OCI-LY1 (cell line): ENCODE data around the gene DENND1A.

Experiments used
- H2AFZ ChIP-seq: fragments of 200-600 bp; sonication (generic), shearing (Covaris generic); 2 replicates; pipeline ENCODE4 v1.6.0; 2014; ENCODE audit warnings: antibody characterized with exemption, mild to moderate bottlenecking, low read length
- H3F3A ChIP-seq: fragments of 200-600 bp; sonication (generic), shearing (Covaris generic); 2 replicates; pipeline ENCODE4 v1.6.0; 2014; ENCODE audit warnings: mild to moderate bottlenecking, antibody characterized with exemption, low read length, moderate library complexity; ENCODE audit not compliant: insufficient read depth
- H3K27ac ChIP-seq: fragments of 200-600 bp; sonication (generic); 2 replicates; pipeline ENCODE4 v1.5.1; 2014; ENCODE audit warnings: low read length, mixed run types, mild to moderate bottlenecking, low read depth; ENCODE audit not compliant: poor library complexity, severe bottlenecking
- H3K27me3 ChIP-seq: fragments of 200-600 bp; sonication (generic); 2 replicates; pipeline ENCODE4 v1.6.0; 2014; ENCODE audit warnings: antibody characterized with exemption, mild to moderate bottlenecking, low read length, moderate library complexity; ENCODE audit not compliant: insufficient read depth
- H3K36me3 ChIP-seq: fragments of 200-600 bp; sonication (generic); 2 replicates; pipeline ENCODE4 v1.6.1; 2014; ENCODE audit warnings: mild to moderate bottlenecking, antibody characterized with exemption, low read length, moderate library complexity, mixed read lengths; ENCODE audit not compliant: insufficient read depth
- H3K4me1 ChIP-seq: fragments of 200-600 bp; sonication (generic); 2 replicates; pipeline ENCODE4 v1.5.1; 2014; ENCODE audit warnings: mild to moderate bottlenecking, low read length, moderate library complexity; ENCODE audit not compliant: insufficient read depth, severe bottlenecking
- H3K4me2 ChIP-seq: fragments of 200-600 bp; sonication (generic), shearing (Covaris generic); 2 replicates; pipeline ENCODE4 v1.6.1; 2014; ENCODE audit warnings: low read length
- H3K4me3 ChIP-seq: fragments of 200-600 bp; sonication (generic); 2 replicates; pipeline ENCODE4 v1.5.1; 2014; ENCODE audit warnings: low read length, low read depth, mild to moderate bottlenecking, mixed read lengths; ENCODE audit not compliant: poor library complexity, severe bottlenecking
- H3K79me2 ChIP-seq: fragments of 200-600 bp; shearing (Covaris generic); 2 replicates; pipeline ENCODE4 v1.6.1; 2016; ENCODE audit warnings: mixed run types, low read length, mixed read lengths; ENCODE audit not compliant: insufficient read depth
- H3K9ac ChIP-seq: fragments of 200-600 bp; sonication (generic), shearing (Covaris generic); 2 replicates; pipeline ENCODE4 v1.6.1; 2014; ENCODE audit warnings: mild to moderate bottlenecking, low read length, mixed read lengths
- H3K9me2 ChIP-seq: fragments of 200-600 bp; sonication (generic), shearing (Covaris generic); 2 replicates; pipeline ENCODE4 v1.6.1; 2014; ENCODE audit warnings: low read depth, mild to moderate bottlenecking, low read length, mixed read lengths
- H3K9me3 ChIP-seq: fragments of 200-600 bp; shearing (Covaris generic); 2 replicates; pipeline ENCODE4 v1.6.1; 2014; ENCODE audit warnings: low read length, mixed read lengths
- H4K20me1 ChIP-seq: fragments of 200-600 bp; sonication (generic), shearing (Covaris generic); 2 replicates; pipeline ENCODE4 v1.6.0; 2016; ENCODE audit warnings: mild to moderate bottlenecking, low read length; ENCODE audit not compliant: insufficient read depth
- CTCF ChIP-seq: fragments of 200-600 bp; sonication (generic), shearing (Covaris generic); IDR thresholded peaks from 2 replicates; pipeline ENCODE4 v1.5.1; 2017; ENCODE audit warnings: mild to moderate bottlenecking, antibody characterized with exemption, low read length, moderate library complexity, mixed read lengths
- EZH2 ChIP-seq: fragments of 200-600 bp; sonication (generic), shearing (Covaris generic); IDR thresholded peaks from 2 replicates; pipeline ENCODE4 v1.8.0; 2017; ENCODE audit warnings: borderline replicate concordance, mixed run types, mild to moderate bottlenecking, antibody characterized with exemption, low read length, moderate library complexity, mixed read lengths

The DENND1A gene

GRCh38 chr9:123530244-123530643 is 399.7 kb downstream of the DENND1A start:
- no peak overlapping the region for H2AFZ ChIP-seq
- no peaks in the 10 kb centered on the region for H3K9me2 ChIP-seq
- no peaks in the 10 kb centered on the region for H3K27me3 ChIP-seq
- no peak overlapping the region for H3K4me3 ChIP-seq
- no peaks in the 10 kb centered on the region for H4K20me1 ChIP-seq
- no peaks in the 10 kb centered on the region for H3K79me2 ChIP-seq
- no peak for TF ChIP-seq CTCF
- TF ChIP-seq EZH2: no peak
- peaks cover 6% of the 10 kb centered on the region for H3K9me3 ChIP-seq
- no peak overlapping the region for H3K4me2 ChIP-seq
- no peaks in the 10 kb centered on the region for H3K4me1 ChIP-seq
- no peaks in the 10 kb centered on the region for H3K36me3 ChIP-seq
- H3K9ac ChIP-seq: no peak overlapping the region
- H3K27ac ChIP-seq: no peak overlapping the region
- no peaks in the 10 kb centered on the region for H3F3A ChIP-seq

- Histone ChIP-seq H3K27ac (no peak overlapping the region), H3K4me1 (no peaks in the 10 kb centered on the region), H4K20me1 (no peaks in the 10 kb centered on the region)
Observed at GRCh38 chr9:123528501-123528900, 401.4 kb downstream of the DENND1A start.

GRCh38 chr9:123527981-123528380 is 401.9 kb downstream of the DENND1A start:
- H3K27me3 ChIP-seq: no peaks in the 10 kb centered on the region
- H3F3A ChIP-seq: no peaks in the 10 kb centered on the region
- no peaks in the 10 kb centered on the region for H3K79me2 ChIP-seq
- no peak overlapping the region for H3K9ac ChIP-seq
- no peaks in the 10 kb centered on the region for H3K4me1 ChIP-seq
- H3K9me3 ChIP-seq: peaks cover 6% of the 10 kb centered on the region
- H2AFZ ChIP-seq: no peak overlapping the region
- no peak overlapping the region for H3K27ac ChIP-seq
- TF ChIP-seq CTCF (no peak), EZH2 (no peak)
- no peaks in the 10 kb centered on the region for H4K20me1 ChIP-seq
- H3K9me2 ChIP-seq: no peaks in the 10 kb centered on the region
- no peak overlapping the region for H3K4me3 ChIP-seq
- no peak overlapping the region for H3K4me2 ChIP-seq
- H3K36me3 ChIP-seq: no peaks in the 10 kb centered on the region

More at GRCh38 chr9:123528501-123528900, 401.4 kb downstream of the DENND1A start:
- Histone ChIP-seq H3K36me3 (no peaks in the 10 kb centered on the region), H2AFZ (no peak overlapping the region), H3K79me2 (no peaks in the 10 kb centered on the region), H3K9me3 (peaks cover 6% of the 10 kb centered on the region), H3K4me2 (no peak overlapping the region), H3K27me3 (no peaks in the 10 kb centered on the region), H3K9ac (no peak overlapping the region), H3K9me2 (no peaks in the 10 kb centered on the region), H3K4me3 (no peak overlapping the region), H3F3A (no peaks in the 10 kb centered on the region)
- TF ChIP-seq CTCF (no peak), EZH2 (no peak)
